OCI-LY1 (cell line): ENCODE measurements around the gene PIK3C2B.

Source experiments
- H2AFZ ChIP-seq: fragments of 200-600 bp; sonication (generic), shearing (Covaris generic); 2 replicates; pipeline ENCODE4 v1.6.0; 2014; ENCODE audit warnings: antibody characterized with exemption, mild to moderate bottlenecking, low read length
- H3F3A ChIP-seq: fragments of 200-600 bp; sonication (generic), shearing (Covaris generic); 2 replicates; pipeline ENCODE4 v1.6.0; 2014; ENCODE audit warnings: mild to moderate bottlenecking, antibody characterized with exemption, low read length, moderate library complexity; ENCODE audit not compliant: insufficient read depth
- H3K27ac ChIP-seq: fragments of 200-600 bp; sonication (generic); 2 replicates; pipeline ENCODE4 v1.5.1; 2014; ENCODE audit warnings: low read length, mixed run types, mild to moderate bottlenecking, low read depth; ENCODE audit not compliant: poor library complexity, severe bottlenecking
- H3K27me3 ChIP-seq: fragments of 200-600 bp; sonication (generic); 2 replicates; pipeline ENCODE4 v1.6.0; 2014; ENCODE audit warnings: antibody characterized with exemption, mild to moderate bottlenecking, low read length, moderate library complexity; ENCODE audit not compliant: insufficient read depth
- H3K36me3 ChIP-seq: fragments of 200-600 bp; sonication (generic); 2 replicates; pipeline ENCODE4 v1.6.1; 2014; ENCODE audit warnings: mild to moderate bottlenecking, antibody characterized with exemption, low read length, moderate library complexity, mixed read lengths; ENCODE audit not compliant: insufficient read depth
- H3K4me1 ChIP-seq: fragments of 200-600 bp; sonication (generic); 2 replicates; pipeline ENCODE4 v1.5.1; 2014; ENCODE audit warnings: mild to moderate bottlenecking, low read length, moderate library complexity; ENCODE audit not compliant: insufficient read depth, severe bottlenecking
- H3K4me2 ChIP-seq: fragments of 200-600 bp; sonication (generic), shearing (Covaris generic); 2 replicates; pipeline ENCODE4 v1.6.1; 2014; ENCODE audit warnings: low read length
- H3K4me3 ChIP-seq: fragments of 200-600 bp; sonication (generic); 2 replicates; pipeline ENCODE4 v1.5.1; 2014; ENCODE audit warnings: low read length, low read depth, mild to moderate bottlenecking, mixed read lengths; ENCODE audit not compliant: poor library complexity, severe bottlenecking
- H3K79me2 ChIP-seq: fragments of 200-600 bp; shearing (Covaris generic); 2 replicates; pipeline ENCODE4 v1.6.1; 2016; ENCODE audit warnings: mixed run types, low read length, mixed read lengths; ENCODE audit not compliant: insufficient read depth
- H3K9ac ChIP-seq: fragments of 200-600 bp; sonication (generic), shearing (Covaris generic); 2 replicates; pipeline ENCODE4 v1.6.1; 2014; ENCODE audit warnings: mild to moderate bottlenecking, low read length, mixed read lengths
- H3K9me2 ChIP-seq: fragments of 200-600 bp; sonication (generic), shearing (Covaris generic); 2 replicates; pipeline ENCODE4 v1.6.1; 2014; ENCODE audit warnings: low read depth, mild to moderate bottlenecking, low read length, mixed read lengths
- H3K9me3 ChIP-seq: fragments of 200-600 bp; shearing (Covaris generic); 2 replicates; pipeline ENCODE4 v1.6.1; 2014; ENCODE audit warnings: low read length, mixed read lengths
- H4K20me1 ChIP-seq: fragments of 200-600 bp; sonication (generic), shearing (Covaris generic); 2 replicates; pipeline ENCODE4 v1.6.0; 2016; ENCODE audit warnings: mild to moderate bottlenecking, low read length; ENCODE audit not compliant: insufficient read depth
- CTCF ChIP-seq: fragments of 200-600 bp; sonication (generic), shearing (Covaris generic); IDR thresholded peaks from 2 replicates; pipeline ENCODE4 v1.5.1; 2017; ENCODE audit warnings: mild to moderate bottlenecking, antibody characterized with exemption, low read length, moderate library complexity, mixed read lengths
- EZH2 ChIP-seq: fragments of 200-600 bp; sonication (generic), shearing (Covaris generic); IDR thresholded peaks from 2 replicates; pipeline ENCODE4 v1.8.0; 2017; ENCODE audit warnings: borderline replicate concordance, mixed run types, mild to moderate bottlenecking, antibody characterized with exemption, low read length, moderate library complexity, mixed read lengths

Gene PIK3C2B

GRCh38 chr1:204480515-204480914 lies 14.1 kb downstream of the PIK3C2B start:
- H3K27ac ChIP-seq = peak overlapping the region; percentile 99
- H3K79me2 ChIP-seq = peaks cover 38% of the 10 kb centered on the region
- no peaks in the 10 kb centered on the region for H4K20me1 ChIP-seq
- H3K9me3 ChIP-seq = no peaks in the 10 kb centered on the region
- H3K4me1 ChIP-seq = peaks cover 86% of the 10 kb centered on the region
- H2AFZ ChIP-seq = no peak overlapping the region
- H3F3A ChIP-seq = no peaks in the 10 kb centered on the region
- H3K4me3 ChIP-seq = peak overlapping the region; percentile 36
- peak overlapping the region; percentile 19; the same call in 1 of the 2 replicates for H3K9ac ChIP-seq
- H3K9me2 ChIP-seq = no peaks in the 10 kb centered on the region
- no peaks in the 10 kb centered on the region for H3K27me3 ChIP-seq
- H3K36me3 ChIP-seq = peaks cover 35% of the 10 kb centered on the region; the same call in 1 of the 2 replicates
- H3K4me2 ChIP-seq = peak overlapping the region; percentile 77
- no peak for TF ChIP-seq EZH2
- peak; percentile 39 for TF ChIP-seq CTCF

- H3K9me3 ChIP-seq = no peaks in the 10 kb centered on the region
- no peaks in the 10 kb centered on the region for H3K9me2 ChIP-seq
- peak overlapping the region; percentile 77; the same call in 1 of the 2 replicates for H3K4me2 ChIP-seq
- H3K27me3 ChIP-seq = no peaks in the 10 kb centered on the region
- H3K4me3 ChIP-seq = no peak overlapping the region
- H3F3A ChIP-seq = no peaks in the 10 kb centered on the region
- peaks cover 45% of the 10 kb centered on the region; the same call in 1 of the 2 replicates for H3K36me3 ChIP-seq
- no peaks in the 10 kb centered on the region for H4K20me1 ChIP-seq
- H3K79me2 ChIP-seq = peaks cover 34% of the 10 kb centered on the region; the same call in 1 of the 2 replicates
- TF ChIP-seq CTCF (no peak), EZH2 (no peak)
- H2AFZ ChIP-seq = no peak overlapping the region
- peak overlapping the region; percentile 99 for H3K27ac ChIP-seq
- peaks cover 79% of the 10 kb centered on the region for H3K4me1 ChIP-seq
- peak overlapping the region; percentile 3; the same call in 1 of the 2 replicates for H3K9ac ChIP-seq
Measured at GRCh38 chr1:204479387-204480136, 15.0 kb downstream of the PIK3C2B start.

- Histone ChIP-seq H3K79me2 (peaks cover 35% of the 10 kb centered on the region; the same call in 1 of the 2 replicates), H3K9me3 (no peaks in the 10 kb centered on the region), H3K27ac (peak overlapping the region; percentile 99), H3K36me3 (peaks cover 45% of the 10 kb centered on the region; the same call in 1 of the 2 replicates), H3K4me3 (no peak overlapping the region), H3K9ac (peak overlapping the region; percentile 3; the same call in 1 of the 2 replicates), H3F3A (no peaks in the 10 kb centered on the region), H3K9me2 (no peaks in the 10 kb centered on the region), H3K4me1 (peaks cover 73% of the 10 kb centered on the region), H3K4me2 (no peak overlapping the region; the same call in 1 of the 2 replicates), H3K27me3 (no peaks in the 10 kb centered on the region), H2AFZ (no peak overlapping the region), H4K20me1 (no peaks in the 10 kb centered on the region)
- TF ChIP-seq EZH2 (no peak), CTCF (no peak)
Measured at GRCh38 chr1:204478921-204479320, 15.7 kb downstream of the PIK3C2B start.
